K562 (cell line): ENCODE results near the gene GLRX5. TPM values are rescaled to one million over a fixed set of nuclear protein-coding genes. Genes with fewer than 3 reads are reported as not detected.

Source experiments
- ATAC-seq: fragments of 200-7000 bp; cut with Tn5 transposase; 3 replicates; pipeline ENCODE4 v1.9.1; 2020; ENCODE audit warnings: moderate library complexity
- BruUV-seq: library from RNA; stranded (reverse); fragments of 400-500 nt; replicated peaks from 2 replicates; lab custom pipeline; 2021; lab: Mats Ljungman, UMichigan
- CTCF ChIA-PET: fragments of 300-600 bp; formaldehyde crosslinking; extraction: SDS; loops from one replicate; lab custom pipeline; 2021; ENCODE audit warnings: low intra/inter-chr PET ratio; lab: Yijun Ruan, JAX
- POLR2A ChIA-PET: fragments of 300-600, 350-650 bp; sonication (Branson Sonifier 250); formaldehyde crosslinking; extraction: SDS; loops from one replicate; lab custom pipeline; 2021; ENCODE audit warnings: antibody characterized with exemption, inconsistent platforms; lab: Yijun Ruan, JAX
- DNase-seq, 4 experiments: peaks; one replicate each; pipeline versions ENCODE4 v3.0.0 to v3.0.0-alpha.2; 2011 to 2018; ENCODE audit warnings: low spot score in 3 of 4, mixed read lengths in 3 of 4; ENCODE audit errors: extremely low read depth in 1 of 4
- FAIRE-seq: peaks from 2 replicates; lab custom pipeline; 2011; peaks lifted over from hg19 to GRCh38; lab: Jason Lieb, UNC
- H2AFZ ChIP-seq: 2 replicates; pipeline ENCODE4 v1.6.0; 2011; ENCODE audit warnings: low read depth, low read length, control low read depth, inconsistent platforms
- H3K27ac ChIP-seq: fragments of 200-600 bp; 3 replicates; pipeline ENCODE4 v1.8.0; 2011; ENCODE audit warnings: low read depth, mild to moderate bottlenecking, control low read depth, inconsistent platforms, low read length, moderate library complexity, mixed read lengths; ENCODE audit errors: extremely low read depth
- H3K27me3 ChIP-seq, 2 experiments: fragments of 300-600 bp in 1 of 2; 2 replicates in 1 of 2; 3 replicates in 1 of 2; pipeline versions ENCODE4 v1.6.0 to v1.8.0; 2011; ENCODE audit warnings: inconsistent platforms in 2 of 2, low read length in 2 of 2, mild to moderate bottlenecking in 1 of 2, mixed read lengths in 1 of 2, moderate library complexity in 1 of 2; ENCODE audit not compliant: control insufficient read depth in 2 of 2, insufficient read depth in 2 of 2
- H3K36me3 ChIP-seq: fragments of 300-600 bp; 3 replicates; pipeline ENCODE4 v1.8.0; 2011; ENCODE audit warnings: mild to moderate bottlenecking, low read length, inconsistent platforms; ENCODE audit not compliant: control insufficient read depth, insufficient read depth
- H3K4me1 ChIP-seq, 2 experiments: fragments of 200-600 bp in 1 of 2; replicated peaks in 1 of 2; 2 replicates in 1 of 2; 3 replicates in 1 of 2; pipeline versions ENCODE4 v1.5.1 to v1.8.0; 2011; ENCODE audit warnings: inconsistent platforms in 2 of 2, low read length in 2 of 2, mild to moderate bottlenecking in 1 of 2, mixed read lengths in 1 of 2, moderate library complexity in 1 of 2; ENCODE audit not compliant: control insufficient read depth in 2 of 2, insufficient read depth in 2 of 2
- H3K4me2 ChIP-seq: 2 replicates; pipeline ENCODE4 v1.6.1; 2011; ENCODE audit warnings: low read length, control low read depth, inconsistent platforms, mixed read lengths; ENCODE audit not compliant: insufficient read depth
- H3K4me3 ChIP-seq: fragments of 200-600 bp; sonication (generic), shearing (Covaris generic); 2 replicates; pipeline ENCODE4 v1.5.1; 2016; ENCODE audit warnings: control low read depth, inconsistent platforms
- H3K79me2 ChIP-seq: fragments of 200-600 bp; 3 replicates; pipeline ENCODE4 v1.8.0; 2011; ENCODE audit warnings: low read length, inconsistent platforms; ENCODE audit not compliant: control insufficient read depth, insufficient read depth
- H3K9ac ChIP-seq, 2 experiments: 2 replicates each; pipeline versions ENCODE4 v1.6.0 to v1.6.1; 2011; ENCODE audit warnings: low read depth in 2 of 2, low read length in 2 of 2, control low read depth in 1 of 2, inconsistent platforms in 1 of 2, mild to moderate bottlenecking in 1 of 2, mixed read lengths in 1 of 2; ENCODE audit not compliant: insufficient read depth in 1 of 2
- H3K9me1 ChIP-seq: one replicate; pipeline ENCODE4 v1.6.0; 2011; ENCODE audit warnings: inconsistent platforms, mild to moderate bottlenecking, low read length, moderate library complexity; ENCODE audit not compliant: control insufficient read depth, insufficient read depth
- H3K9me3 ChIP-seq: replicated peaks from 2 replicates; pipeline ENCODE4 v1.5.1; 2011; ENCODE audit warnings: low read depth, low read length, inconsistent platforms; ENCODE audit not compliant: control insufficient read depth, insufficient read depth
- H4K20me1 ChIP-seq: replicated peaks from 2 replicates; pipeline ENCODE4 v1.6.1; 2011; ENCODE audit warnings: low read length, inconsistent platforms, mixed read lengths; ENCODE audit not compliant: control insufficient read depth, insufficient read depth
- CXXC5 ChIP-seq: fragments of 250-450 bp; sonication (Bioruptor Pico); IDR thresholded peaks from 2 replicates; pipeline ENCODE4 v1.8.0; 2022; ENCODE audit warnings: inconsistent platforms, mild to moderate bottlenecking, moderate library complexity
- FOSL1 ChIP-seq: fragments of 200-800 bp; sonication (Bioruptor generic); conservative IDR thresholded peaks from 2 replicates; pipeline ENCODE4 v1.6.1; 2016; ENCODE audit warnings: missing genetic modification characterization, missing compliant biosample characterization
- HOMEZ ChIP-seq: fragments of 250-450 bp; sonication (Bioruptor Pico); IDR thresholded peaks from 2 replicates; pipeline ENCODE4 v1.4.0; 2020; ENCODE audit warnings: mild to moderate bottlenecking, moderate library complexity
- MLX ChIP-seq, 2 experiments: fragments of 450-650 bp in 1 of 2; sonication (generic) in 1 of 2; formaldehyde crosslinking; conservative IDR thresholded peaks; 2 replicates each; pipeline versions ENCODE4 v1.4.0 to v1.8.1; 2020 to 2022; ENCODE audit warnings: mild to moderate bottlenecking in 1 of 2, missing genetic modification reagents in 1 of 2
- TAF1 ChIP-seq: IDR thresholded peaks from 2 replicates; pipeline ENCODE4 v1.6.1; 2011; ENCODE audit warnings: mild to moderate bottlenecking, low read length, moderate library complexity; ENCODE audit not compliant: insufficient read depth, control insufficient read depth, severe bottlenecking; ENCODE audit errors: extremely low read depth
- XRCC3 ChIP-seq: fragments of 450-650 bp; IDR thresholded peaks from 2 replicates; pipeline ENCODE4 v1.6.1; 2017; ENCODE audit warnings: mild to moderate bottlenecking, moderate library complexity
- ZBTB2 ChIP-seq: fragments of 450-650 bp; IDR thresholded peaks from 2 replicates; pipeline ENCODE4 v1.6.1; 2016; ENCODE audit warnings: antibody characterized with exemption
- ZBTB40 ChIP-seq, 2 experiments: fragments of 450-650 bp in 1 of 2; sonication (generic) in 1 of 2; formaldehyde crosslinking in 1 of 2; IDR thresholded peaks; 2 replicates each; pipeline versions ENCODE4 v1.7.1 to v1.9.0; 2016 to 2022; ENCODE audit warnings: inconsistent platforms in 1 of 2, mild to moderate bottlenecking in 1 of 2, missing genetic modification reagents in 1 of 2
- WGBS: fragments of 100-300 bp; shearing (Covaris generic); methylation state at CpG from one replicate; pipeline ENCODE4 v1.1.6; 2016; ENCODE audit warnings: low coverage, mixed read lengths; ENCODE audit not compliant: insufficient coverage; ENCODE audit errors: missing lambda C conversion rate; 5-methylcytosine and 5-hydroxymethylcytosine counted together
- in situ Hi-C: fragments of 300-500 bp; cut with MboI; formaldehyde crosslinking; loops from 4 replicates; pipeline ENCODE4 v1.15.0; 2018; ENCODE audit warnings: inconsistent platforms, mixed read lengths
- intact Hi-C: fragments of 100-400 bp; cut with micrococcal nuclease; formaldehyde crosslinking; loops from 2 replicates; pipeline ENCODE4 v1.14.2; 2022
- polyA plus RNA-seq, 8 experiments: library from polyadenylated mRNA; depleted of rRNA in 4 of 8; stranded (reverse) in 5 of 8; unstranded in 3 of 8; fragments of >200 nt; fragmentation: Nextera tagmentation in 2 of 8; fragmentation: Illumina TruSeq in 1 of 8; extraction: Ambion mirVana in 2 of 8; extraction: Trizol in 1 of 8; gene quantifications; 2 replicates each; pipeline versions ENCODE4 v1.2.1 to v1.2.3, GENCODE V29; 2011 to 2014; ENCODE audit warnings: inconsistent platforms in 1 of 8, missing spikeins in 1 of 8
- total RNA-seq, 7 experiments: library from RNA; depleted of rRNA in 6 of 7; stranded (reverse); fragments of >200 nt in 6 of 7; fragmentation: Illumina TruSeq in 2 of 7; extraction: Trizol in 2 of 7; gene quantifications; 2 replicates each; pipeline versions ENCODE4 v1.2.1 to v1.2.3, GENCODE V29; 2011 to 2021; ENCODE audit warnings: low replicate concordance in 1 of 7

The GLRX5 gene
- total and polyA plus RNA-seq, 9 of the 15 experiments (the other 6 are each of a cell fraction or from before 2014, with no cell fraction given) = 16.7 to 96.8 (median 66.8) TPM

GRCh38 chr14:95487669-95488084 lies 47.2 kb upstream of the GLRX5 start:
- POLR2A ChIA-PET = interaction anchor here (0.9 kb wide), 1 partner anchor 47 kb away, joined by 3 read pairs; the partner anchor contains the start of gene GLRX5
- 0% methylated on average over 1 of the region's 3 CpGs for WGBS
- Histone ChIP-seq H3K9ac (no peak overlapping the region), H4K20me1 (peaks cover 6% of the 10 kb centered on the region; the same call in 1 of the 2 replicates), H3K4me1 (peaks cover 0 to 4% of the 10 kb centered on the region in 2 experiments; a peak in 2 of 5 replicates), H3K9me3 (no peaks in the 10 kb centered on the region), H3K27me3 (peaks cover 0 to 23% of the 10 kb centered on the region in 2 experiments; a peak in 3 of 5 replicates), H3K36me3 (no peaks in the 10 kb centered on the region), H3K27ac (no peak overlapping the region), H3K9me1 (no peaks in the 10 kb centered on the region), H3K4me2 (no peak overlapping the region), H3K4me3 (no peak overlapping the region), H3K79me2 (no peaks in the 10 kb centered on the region), H2AFZ (no peak overlapping the region)
- ATAC-seq = no peak
- intact Hi-C loops = no loop called here
- FAIRE-seq = no peak
- BruUV-seq = no TSS peak
- in situ Hi-C loops = no loop called here
- no peak for DNase-seq
- CTCF ChIA-PET = no interaction called here
- TF ChIP-seq FOSL1 (tag) = no peak
- TF ChIP-seq HOMEZ (CRISPR knock-in tag) = no peak
- no peak for TF ChIP-seq ZBTB40 (IDR thresholded peaks at IDR 0.05)
- no peak for TF ChIP-seq ZBTB40 (CRISPR knock-in tag; IDR thresholded peaks at IDR 0.05)
- no peak for TF ChIP-seq MLX (CRISPR knock-in tag; conservative IDR thresholded peaks at IDR 0.05)
- TF ChIP-seq CXXC5 = no peak
- no peak for TF ChIP-seq ZBTB2
- TF ChIP-seq TAF1 = no peak
- TF ChIP-seq XRCC3 = no peak
